Spleen (tissue), 11 donors: Measurements from ENCODE around the gene SYNGR1. TPM values are rescaled to one million over a fixed set of nuclear protein-coding genes. Genes with fewer than 3 reads are reported as not detected.

Source experiments
- DNase-seq: peaks from one replicate; pipeline ENCODE4 v3.0.0-alpha.2; 2020
- H3K27ac ChIP-seq, 8 donors: fragments of 200-600 bp; sonication (generic) in 7 of 8; 1 replicate in 4 of 8; 2 replicates in 4 of 8; pipeline versions ENCODE4 v1.5.0 to v1.8.0; 2016 to 2021; ENCODE audit warnings: inconsistent platforms in 4 of 8, mild to moderate bottlenecking in 4 of 8, moderate library complexity in 1 of 8
- H3K27me3 ChIP-seq, 7 donors: fragments of 200-600 bp; sonication (generic) in 6 of 7; replicated peaks in 1 of 7; 1 replicate in 4 of 7; 2 replicates in 3 of 7; pipeline versions ENCODE4 v1.5.0 to v1.8.0; 2016 to 2021; ENCODE audit warnings: inconsistent platforms in 3 of 7, mild to moderate bottlenecking in 1 of 7
- H3K36me3 ChIP-seq, 6 donors: fragments of 200-600 bp; sonication (generic) in 5 of 6; 1 replicate in 4 of 6; 2 replicates in 2 of 6; pipeline versions ENCODE4 v1.5.0 to v1.8.0; 2016 to 2021; ENCODE audit warnings: inconsistent platforms in 2 of 6
- H3K4me1 ChIP-seq, 6 donors: fragments of 200-600 bp; sonication (generic) in 5 of 6; 1 replicate in 3 of 6; 2 replicates in 3 of 6; pipeline versions ENCODE4 v1.5.0 to v1.8.0; 2016 to 2021; ENCODE audit warnings: inconsistent platforms in 3 of 6
- H3K4me3 ChIP-seq, 8 donors: fragments of 200-600 bp; sonication (generic) in 7 of 8; 1 replicate in 4 of 8; 2 replicates in 4 of 8; pipeline versions ENCODE4 v1.5.0 to v1.8.0; 2016 to 2021; ENCODE audit warnings: inconsistent platforms in 4 of 8, mild to moderate bottlenecking in 4 of 8, moderate library complexity in 2 of 8
- H3K9me3 ChIP-seq, 8 donors: fragments of 200-600 bp; sonication (generic) in 7 of 8; 1 replicate in 4 of 8; 2 replicates in 4 of 8; pipeline versions ENCODE4 v1.5.0 to v1.8.0; 2016 to 2021; ENCODE audit warnings: inconsistent platforms in 4 of 8
- POLR2A ChIP-seq, 3 donors: fragments of 450-650 bp; IDR thresholded peaks; one replicate each; pipeline ENCODE4 v1.5.1; 2017; ENCODE audit warnings: antibody characterized with exemption in 3 of 3, mild to moderate bottlenecking in 1 of 3
- POLR2AphosphoS5 ChIP-seq, 3 donors: sonication (generic); formaldehyde crosslinking; IDR thresholded peaks; one replicate each; pipeline ENCODE4 v1.5.1; 2017; ENCODE audit warnings: antibody characterized with exemption in 3 of 3
- WGBS, 5 donors: extraction: QIAGEN DNeasy Blood & Tissue Kit in 3 of 5; methylation state at CpG; one replicate each; pipeline versions ENCODE4 v1.1.5 to v1.1.7; 2013 to 2018; 5-methylcytosine and 5-hydroxymethylcytosine counted together
- intact Hi-C: fragments of 100-400 bp; cut with DNase I; formaldehyde crosslinking; loops from one replicate; pipeline ENCODE4 v1.15.0; 2023; ENCODE audit warnings: low total_unique reads
- polyA plus RNA-seq, 3 donors: library from polyadenylated mRNA; stranded (reverse); fragments of 200-250 nt; gene quantifications; one replicate each; pipeline ENCODE4 v1.2.1, GENCODE V29; 2013
- total RNA-seq, 7 donors: library from RNA; depleted of rRNA in 3 of 7; stranded (reverse); fragments of >200 nt in 3 of 7; fragmentation: NEBNext Ultra II Directional in 4 of 7; extraction: Animal tissue kit (Norgen Biotek cat#: 25700) in 4 of 7; gene quantifications; one replicate each; pipeline versions ENCODE4 v1.1.0 to v1.2.1, GENCODE V29; 2016 to 2021
- TF ChIP-seq, protein P1 (sequence below), 11 experiments: fragments of 200-600 bp in 7 of 11; fragments of 450-650 bp in 4 of 11; sonication (generic) in 4 of 11; IDR thresholded peaks in 8 of 11; conservative IDR thresholded peaks in 3 of 11; 1 replicate in 7 of 11; 2 replicates in 4 of 11; pipeline versions ENCODE4 v1.4.0 to v1.8.0; 2016 to 2021; ENCODE audit warnings: antibody characterized with exemption in 11 of 11, inconsistent platforms in 4 of 11, mild to moderate bottlenecking in 1 of 11
- donor health status: healthy with polysubstance abuse.
- donor health status: DM: no; HTN: no; CAD: no; lungs with moderate emphysema.
- donor health status: DM: no; HTN: no; CAD: no.
- donor health status: Bipolar disorder and iron deficiency.
- donor health status: healthy.
- donor health status: DM: no; HTN: no; CAD: no.
- donor health status: DM: yes; HTN: yes; CAD: no.

Gene SYNGR1
- total and polyA plus RNA-seq, 10 donors = 8.0 to 35.1 (median 13.3) TPM

DNA sequence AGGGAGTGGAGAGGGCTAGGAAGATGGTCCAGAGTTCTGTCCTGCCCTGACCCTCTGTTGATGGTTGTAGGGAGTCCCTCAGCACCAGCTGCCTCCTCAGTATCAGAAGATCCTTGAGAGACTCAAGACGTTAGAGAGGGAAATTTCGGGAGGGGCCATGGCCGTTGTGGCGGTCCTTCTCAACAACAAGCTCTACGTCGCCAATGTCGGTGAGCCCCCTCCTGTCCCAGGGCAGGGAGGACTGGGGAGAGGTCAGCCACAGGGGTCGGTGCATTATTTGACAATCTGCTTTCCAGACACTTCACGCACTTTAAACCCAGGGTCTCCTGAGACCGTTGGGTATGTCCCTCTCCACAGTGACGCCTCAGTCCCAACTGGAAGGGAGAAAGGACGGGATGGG lies 67.8 kb downstream of the SYNGR1 start:
- TF ChIP-seq POLR2AphosphoS5 (IDR thresholded peaks at IDR 0.05) (no peak), POLR2A (IDR thresholded peaks at IDR 0.05) (no peak)
- TF ChIP-seq, protein P1, sequence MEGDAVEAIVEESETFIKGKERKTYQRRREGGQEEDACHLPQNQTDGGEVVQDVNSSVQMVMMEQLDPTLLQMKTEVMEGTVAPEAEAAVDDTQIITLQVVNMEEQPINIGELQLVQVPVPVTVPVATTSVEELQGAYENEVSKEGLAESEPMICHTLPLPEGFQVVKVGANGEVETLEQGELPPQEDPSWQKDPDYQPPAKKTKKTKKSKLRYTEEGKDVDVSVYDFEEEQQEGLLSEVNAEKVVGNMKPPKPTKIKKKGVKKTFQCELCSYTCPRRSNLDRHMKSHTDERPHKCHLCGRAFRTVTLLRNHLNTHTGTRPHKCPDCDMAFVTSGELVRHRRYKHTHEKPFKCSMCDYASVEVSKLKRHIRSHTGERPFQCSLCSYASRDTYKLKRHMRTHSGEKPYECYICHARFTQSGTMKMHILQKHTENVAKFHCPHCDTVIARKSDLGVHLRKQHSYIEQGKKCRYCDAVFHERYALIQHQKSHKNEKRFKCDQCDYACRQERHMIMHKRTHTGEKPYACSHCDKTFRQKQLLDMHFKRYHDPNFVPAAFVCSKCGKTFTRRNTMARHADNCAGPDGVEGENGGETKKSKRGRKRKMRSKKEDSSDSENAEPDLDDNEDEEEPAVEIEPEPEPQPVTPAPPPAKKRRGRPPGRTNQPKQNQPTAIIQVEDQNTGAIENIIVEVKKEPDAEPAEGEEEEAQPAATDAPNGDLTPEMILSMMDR (IDR thresholded peaks at IDR 0.05 in 8 of 11, conservative IDR thresholded peaks at IDR 0.05 in 3 of 11) = no peak
- Histone ChIP-seq H3K27ac (no peak overlapping the region), H3K9me3 (no peaks in the 10 kb centered on the region), H3K27me3 (no peaks in the 10 kb centered on the region), H3K4me3 (no peak overlapping the region), H3K36me3 (peaks cover 5 to 82% (median 72%) of the 10 kb centered on the region in 6 donors), H3K4me1 (peaks cover 0 to 33% (median 5%) of the 10 kb centered on the region in 6 donors)
- WGBS, 5 donors = 89 to 95% (median 93%) methylated on average over 12 of the region's 12 CpGs
- intact Hi-C loops = no loop called here
- DNase-seq = peak; percentile 41

DNA sequence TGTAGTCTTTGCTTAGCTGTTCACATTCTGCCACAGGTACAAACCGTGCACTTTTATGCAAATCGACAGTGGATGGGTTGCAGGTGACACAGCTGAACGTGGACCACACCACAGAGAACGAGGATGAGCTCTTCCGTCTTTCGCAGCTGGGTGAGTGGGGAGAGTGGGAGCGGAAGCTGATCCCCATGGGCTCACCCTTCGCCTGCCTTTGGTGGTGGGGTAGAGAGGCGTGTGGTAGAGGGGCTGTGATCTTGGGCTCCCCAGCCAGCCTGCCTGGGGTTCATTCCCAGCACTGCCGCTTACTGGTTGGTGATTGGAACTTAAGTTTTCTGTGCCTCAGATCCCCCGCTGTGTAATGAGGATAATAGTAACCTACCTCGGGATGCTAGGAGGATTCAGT lies 68.9 kb downstream of the SYNGR1 start:
- TF ChIP-seq POLR2A (IDR thresholded peaks at IDR 0.05) (no peak), POLR2AphosphoS5 (IDR thresholded peaks at IDR 0.05) (peak in 1 of 3 donors; percentile 26)
- WGBS, 5 donors = 85 to 95% (median 89%) methylated on average over 12 of the region's 12 CpGs
- intact Hi-C loops = no loop called here
- DNase-seq = peak; percentile 27
- Histone ChIP-seq H3K4me3 (no peak overlapping the region), H3K27ac (no peak overlapping the region), H3K36me3 (peaks cover 5 to 93% (median 80%) of the 10 kb centered on the region in 6 donors), H3K4me1 (peaks cover 0 to 23% (median under 1%) of the 10 kb centered on the region in 6 donors), H3K27me3 (no peaks in the 10 kb centered on the region), H3K9me3 (no peaks in the 10 kb centered on the region)

DNA sequence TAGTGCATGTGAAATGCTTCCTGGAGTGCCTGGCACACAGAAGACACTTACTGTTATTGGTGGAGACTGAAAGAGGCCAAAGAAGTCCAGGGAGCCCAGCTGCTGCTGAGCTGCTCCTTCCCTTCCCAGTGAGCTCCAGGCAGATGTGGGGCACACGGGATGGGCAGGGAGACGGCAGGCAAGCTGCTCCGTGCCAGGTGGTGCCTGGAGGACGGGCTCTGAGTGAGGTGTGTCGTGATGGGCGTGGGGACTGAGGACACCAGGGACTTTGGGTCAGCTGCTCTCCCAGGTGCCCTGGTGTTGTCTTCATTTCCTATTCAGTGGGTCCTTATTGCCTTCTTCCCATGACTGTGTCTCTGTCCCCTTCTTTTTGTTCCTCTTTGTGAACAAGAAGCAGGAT lies 69.3 kb downstream of the SYNGR1 start:
- intact Hi-C loops = no loop called here
- TF ChIP-seq, protein P1 (IDR thresholded peaks at IDR 0.05 in 8 of 11, conservative IDR thresholded peaks at IDR 0.05 in 3 of 11) = no peak
- TF ChIP-seq POLR2AphosphoS5 (IDR thresholded peaks at IDR 0.05) (no peak), POLR2A (IDR thresholded peaks at IDR 0.05) (no peak)
- peak; percentile 40 for DNase-seq
- Histone ChIP-seq H3K9me3 (no peaks in the 10 kb centered on the region), H3K27me3 (no peaks in the 10 kb centered on the region), H3K4me3 (no peak overlapping the region), H3K36me3 (peaks cover 5 to 97% (median 84%) of the 10 kb centered on the region in 6 donors), H3K4me1 (peaks cover 0 to 19% (median 0%) of the 10 kb centered on the region in 6 donors), H3K27ac (no peak overlapping the region)
- 89 to 96% (median 93%) methylated on average over 6 of the region's 6 CpGs for WGBS, 5 donors

DNA sequence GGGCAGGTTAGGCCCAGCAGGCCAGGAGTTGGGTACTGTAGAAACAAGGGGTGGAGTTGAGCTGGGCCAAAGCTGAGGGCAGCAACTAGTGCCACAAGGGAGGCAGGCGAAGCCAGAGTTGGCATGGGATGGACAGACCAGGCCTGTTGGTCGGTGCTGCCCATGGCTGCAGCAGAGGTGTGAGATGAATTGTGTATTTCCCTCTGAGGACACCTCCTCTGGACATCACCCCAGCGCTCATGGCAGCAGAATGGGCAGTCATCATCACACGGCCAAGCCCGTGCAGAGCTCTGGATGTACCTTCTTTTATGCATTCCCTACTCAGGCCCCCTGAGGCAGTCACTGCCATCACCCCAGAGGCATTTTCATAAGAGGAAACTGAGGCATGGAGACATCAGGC lies 70.1 kb downstream of the SYNGR1 start:
- 86 to 97% (median 93%) methylated on average over 4 to 5 of the region's 5 CpGs for WGBS, 5 donors
- intact Hi-C loops = no loop called here

More for the DNA sequence above, 70.1 kb downstream of the SYNGR1 start:
- H3K4me3 ChIP-seq = no peak overlapping the region
- H3K27ac ChIP-seq = no peak overlapping the region
- H3K9me3 ChIP-seq = no peaks in the 10 kb centered on the region
- H3K36me3 ChIP-seq = peaks cover 5 to 100% (median 89%) of the 10 kb centered on the region in 6 donors
- TF ChIP-seq POLR2AphosphoS5 (IDR thresholded peaks at IDR 0.05) = no peak
- TF ChIP-seq, protein P1 (IDR thresholded peaks at IDR 0.05 in 8 of 11, conservative IDR thresholded peaks at IDR 0.05 in 3 of 11) = no peak
- TF ChIP-seq POLR2A (IDR thresholded peaks at IDR 0.05) = no peak
- H3K27me3 ChIP-seq = no peaks in the 10 kb centered on the region
- H3K4me1 ChIP-seq = peaks cover 0 to 11% (median 0%) of the 10 kb centered on the region in 6 donors
- peak; percentile 45 for DNase-seq
